K562 (cell line): ENCODE data around the gene ENDOV.

Source experiments
- ELF4 ChIP-seq: fragments of 450-650 bp; formaldehyde crosslinking; IDR thresholded peaks from 2 replicates; pipeline ENCODE4 v1.4.0; 2022; ENCODE audit warnings: missing genetic modification characterization
- NBN ChIP-seq: fragments of 450-650 bp; IDR thresholded peaks from 2 replicates; pipeline ENCODE4 v1.6.1; 2016; ENCODE audit warnings: low read depth, mild to moderate bottlenecking

GRCh38 chr17:80397034-80397387 lies 18.0 kb upstream of the ENDOV start:
- no peak for TF ChIP-seq ELF4 (CRISPR knock-in tag)
- TF ChIP-seq NBN = no peak
